NCI-H446 treated with DMSO at 0.1 percent for 48 hours (cell line): Measurements from ENCODE around the gene SIRT6.
"Not testable (repeated sequence)": the region's sequence is repeated elsewhere in the genome, so short reads cannot be mapped to it uniquely, and the experiment has no call there.

ENCODE experiments used
- DNase-seq: peaks from one replicate; lab custom pipeline; 2025; lab: John Stamatoyannopoulos, UW

SIRT6 gene

GRCh38 chr19:4130744-4131438 is 51.5 kb downstream of the SIRT6 start:
- DNase-seq: no peak

DNA sequence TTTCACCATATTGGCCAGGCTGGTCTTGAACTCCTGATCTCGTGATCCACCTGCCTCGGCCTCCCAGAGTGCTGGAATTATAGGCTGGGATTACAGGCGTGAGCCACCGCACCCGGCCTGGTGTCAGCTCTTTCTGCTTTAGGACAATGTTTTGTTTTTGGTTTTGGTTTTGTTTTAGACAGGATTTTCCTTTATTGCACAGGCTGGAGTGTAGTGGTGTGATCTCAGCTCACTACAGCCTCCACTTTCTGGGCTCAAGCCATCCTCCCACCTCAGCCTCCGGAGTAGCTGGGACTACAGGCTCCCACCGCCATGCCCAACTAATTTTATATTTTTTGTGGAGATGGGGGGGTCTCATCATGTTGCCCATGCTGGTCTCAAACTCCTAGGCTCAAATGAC is 53.3 kb downstream of the SIRT6 start:
- DNase-seq: not testable (repeated sequence)

GRCh38 chr19:4127322-4127721 is 55.0 kb downstream of the SIRT6 start:
- not testable (repeated sequence) for DNase-seq

- no peak for DNase-seq
Observed at GRCh38 chr19:4124638-4125037, 57.7 kb downstream of the SIRT6 start.
